Measurements from ENCODE around the gene MRPS25. TPM values are rescaled to one million over a fixed set of nuclear protein-coding genes. Genes with fewer than 3 reads are reported as not detected.
"Not testable (repeated sequence)": the region's sequence is repeated elsewhere in the genome, so short reads cannot be mapped to it uniquely, and the experiment has no call there.

Gene MRPS25
- total RNA-seq, 1 donor from 2014 or later: 50.0 TPM

DNA sequence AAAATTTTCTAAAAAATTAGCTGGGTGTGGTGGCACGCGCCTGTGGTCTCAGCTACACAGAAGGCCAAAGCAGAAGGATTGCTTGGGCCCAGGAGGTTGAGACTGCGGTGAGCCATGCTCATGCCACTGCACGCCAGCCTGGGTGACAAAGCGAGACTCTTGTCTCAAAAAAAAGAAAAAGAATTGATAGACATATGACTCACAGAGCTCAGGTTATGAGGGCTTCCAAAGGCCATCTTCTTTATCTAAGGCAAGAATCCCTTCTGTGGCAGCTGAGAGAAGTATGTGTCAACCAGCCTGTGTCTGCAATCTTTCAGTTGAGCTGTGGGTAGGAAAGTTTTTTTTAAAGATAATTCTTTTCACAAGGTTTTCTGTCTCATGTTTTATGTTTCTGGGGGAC lies 53.9 kb downstream of the MRPS25 start:
- Mint-ChIP-seq H3K9me3 (ENCODE audit: unreplicated experiment) (no peaks in the 10 kb centered on the region), H3K27me3 (ENCODE audit: unreplicated experiment) (no peaks in the 10 kb centered on the region), H3K36me3 (ENCODE audit: unreplicated experiment) (peaks cover 47% of the 10 kb centered on the region), H3K27ac (ENCODE audit: unreplicated experiment) (no peak overlapping the region), H3K4me1 (ENCODE audit: unreplicated experiment) (peaks cover 8% of the 10 kb centered on the region), H3K4me3 (ENCODE audit: unreplicated experiment) (no peak overlapping the region)
- DNase-seq (ENCODE audit: extremely low spot score, unreplicated experiment): no peak
- no peak for TF ChIP-seq CTCF (IDR thresholded peaks at IDR 0.05)

DNA sequence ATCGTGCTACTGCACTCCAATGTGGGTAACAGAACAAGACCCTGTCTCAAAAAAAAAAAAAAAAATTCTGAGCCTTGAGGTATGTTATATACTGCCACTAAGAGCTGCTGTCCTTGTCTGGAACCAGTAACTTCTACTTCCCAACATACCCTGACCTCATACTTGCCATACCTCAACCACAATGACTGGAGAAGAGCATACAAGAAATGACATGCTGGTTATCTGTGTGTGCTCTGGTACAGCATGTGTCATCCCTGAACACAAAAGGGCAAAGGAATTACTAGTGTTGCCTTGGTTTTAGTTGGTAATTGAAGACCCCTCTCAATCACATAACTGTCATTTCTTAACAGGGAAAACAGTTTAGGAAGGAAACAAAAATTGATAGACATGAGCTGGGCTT lies 54.5 kb downstream of the MRPS25 start:
- Mint-ChIP-seq H3K4me1 (ENCODE audit: unreplicated experiment) (peaks cover 8% of the 10 kb centered on the region), H3K4me3 (ENCODE audit: unreplicated experiment) (no peak overlapping the region), H3K27me3 (ENCODE audit: unreplicated experiment) (no peaks in the 10 kb centered on the region), H3K36me3 (ENCODE audit: unreplicated experiment) (peaks cover 43% of the 10 kb centered on the region), H3K9me3 (ENCODE audit: unreplicated experiment) (no peaks in the 10 kb centered on the region), H3K27ac (ENCODE audit: unreplicated experiment) (no peak overlapping the region)
- TF ChIP-seq CTCF (IDR thresholded peaks at IDR 0.05): no peak
- DNase-seq (ENCODE audit: extremely low spot score, unreplicated experiment): no peak

DNA sequence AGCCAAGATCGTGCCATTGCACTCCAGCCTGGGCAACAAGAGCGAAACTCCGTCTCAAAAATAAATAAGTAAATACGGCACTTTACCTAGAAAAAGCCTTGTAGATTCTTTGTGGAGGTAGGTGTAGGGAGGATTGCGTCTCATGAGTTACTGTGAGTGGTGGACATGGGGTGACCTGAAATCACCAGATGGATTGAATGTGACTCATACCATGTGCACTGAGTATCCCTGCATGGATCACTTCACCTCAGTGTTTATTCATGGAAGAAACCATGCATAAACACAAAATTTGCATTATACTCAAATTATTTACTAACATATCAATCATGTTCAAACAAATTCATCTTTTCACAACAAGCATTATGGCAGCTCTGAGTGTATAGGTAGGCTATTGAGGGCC lies 55.9 kb downstream of the MRPS25 start:
- no peak for DNase-seq (ENCODE audit: extremely low spot score, unreplicated experiment)
- TF ChIP-seq CTCF (IDR thresholded peaks at IDR 0.05): no peak
- peaks cover 37% of the 10 kb centered on the region for H3K36me3 Mint-ChIP-seq (ENCODE audit: unreplicated experiment)

DNA sequence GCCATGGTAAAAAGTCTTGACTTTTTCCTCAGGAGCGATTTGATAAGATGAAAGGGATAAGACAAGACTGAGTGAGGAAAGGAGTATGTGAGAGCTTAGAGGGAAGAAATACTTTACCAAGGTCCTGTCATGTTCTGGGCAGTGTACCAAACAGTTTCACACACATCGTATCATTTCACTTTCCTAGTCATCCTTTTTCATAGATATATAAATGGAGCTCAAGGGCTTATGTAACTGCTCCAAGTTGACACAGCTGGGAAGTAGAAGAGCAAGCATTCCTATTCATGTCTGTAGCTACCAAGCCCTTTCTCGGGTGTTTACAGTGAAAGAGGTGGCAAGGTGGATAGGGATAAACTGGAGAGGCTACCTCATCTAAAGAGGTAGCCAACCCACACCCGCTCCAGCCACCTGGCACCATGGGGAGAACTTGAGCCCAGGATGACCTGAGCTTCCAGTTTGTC lies 57.4 kb downstream of the MRPS25 start:
- Mint-ChIP-seq H3K27me3 (ENCODE audit: unreplicated experiment) (no peaks in the 10 kb centered on the region), H3K9me3 (ENCODE audit: unreplicated experiment) (no peaks in the 10 kb centered on the region), H3K4me1 (ENCODE audit: unreplicated experiment) (peaks cover 14% of the 10 kb centered on the region), H3K27ac (ENCODE audit: unreplicated experiment) (no peak overlapping the region), H3K36me3 (ENCODE audit: unreplicated experiment) (peaks cover 31% of the 10 kb centered on the region), H3K4me3 (ENCODE audit: unreplicated experiment) (no peak overlapping the region)
- DNase-seq (ENCODE audit: extremely low spot score, unreplicated experiment): peak; percentile 76
- TF ChIP-seq CTCF (IDR thresholded peaks at IDR 0.05): no peak

More for the DNA sequence above, 55.9 kb downstream of the MRPS25 start:
- Mint-ChIP-seq H3K9me3 (ENCODE audit: unreplicated experiment) (no peaks in the 10 kb centered on the region), H3K27me3 (ENCODE audit: unreplicated experiment) (no peaks in the 10 kb centered on the region), H3K4me3 (ENCODE audit: unreplicated experiment) (no peak overlapping the region), H3K4me1 (ENCODE audit: unreplicated experiment) (peaks cover 8% of the 10 kb centered on the region), H3K27ac (ENCODE audit: unreplicated experiment) (no peak overlapping the region)

DNA sequence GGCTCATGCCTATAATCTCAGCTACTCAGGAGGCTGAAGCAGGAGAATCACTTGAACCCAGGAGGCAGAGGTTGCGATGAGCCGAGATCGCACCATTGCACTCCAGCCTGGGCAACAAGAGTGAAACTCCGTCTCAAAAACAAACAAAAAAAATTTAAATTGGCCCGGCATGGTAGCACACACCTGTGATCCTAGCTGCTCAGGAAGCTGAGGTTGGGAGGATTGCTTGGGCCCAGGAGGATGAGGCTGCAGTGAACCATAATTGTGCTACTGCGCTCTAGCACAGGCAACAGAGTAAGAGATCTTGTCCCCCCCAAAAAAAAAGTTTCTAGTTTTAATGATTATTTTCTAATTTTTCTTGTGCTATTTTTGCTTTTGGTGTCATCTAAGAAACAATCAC lies 65.9 kb downstream of the MRPS25 start:
- not testable (repeated sequence) for H3K27me3 Mint-ChIP-seq (ENCODE audit: unreplicated experiment); H3K4me3 Mint-ChIP-seq (ENCODE audit: unreplicated experiment); H3K4me1 Mint-ChIP-seq (ENCODE audit: unreplicated experiment); H3K9me3 Mint-ChIP-seq (ENCODE audit: unreplicated experiment); DNase-seq (ENCODE audit: extremely low spot score, unreplicated experiment); H3K27ac Mint-ChIP-seq (ENCODE audit: unreplicated experiment)
- H3K36me3 Mint-ChIP-seq (ENCODE audit: unreplicated experiment): peaks cover 22% of the 10 kb centered on the region

Other genes with a start within 250 kb of the MRPS25 start
- gene FGD5, start 246.4 kb downstream of the MRPS25 start, total RNA-seq: not detected in 2 replicates
- 48.3 and 54.6 TPM in 2 replicates for gene NR2C2, start 117.7 kb downstream of the MRPS25 start, total RNA-seq
- 28.6 and 29.8 TPM in 2 replicates for gene RBSN, start 33.8 kb upstream of the MRPS25 start, total RNA-seq
- 49.5 and 49.9 TPM in 2 replicates for gene CAPN7, start 140.9 kb upstream of the MRPS25 start, total RNA-seq